H1 (cell line): ENCODE results near the gene TAS2R40. TPM values are rescaled to one million over a fixed set of nuclear protein-coding genes. Genes with fewer than 3 reads are reported as not detected.

Source experiments
- CTCF ChIA-PET: fragments of 300-600 bp; sonication (Branson Sonifier 250); formaldehyde crosslinking; loops from one replicate; lab custom pipeline; 2021; ENCODE audit not compliant: partially characterized antibody; lab: Charles Lee
- POLR2A ChIA-PET: fragments of 300-600 bp; sonication (Branson Sonifier 250); formaldehyde crosslinking; loops from one replicate; lab custom pipeline; 2021; ENCODE audit warnings: inconsistent platforms; ENCODE audit not compliant: partially characterized antibody; lab: Charles Lee
- DNase-seq, 2 experiments: peaks; one replicate each; pipeline versions ENCODE4 v3.0.0 to v3.0.0-alpha.2; 2010 to 2022; ENCODE audit warnings: low spot score in 2 of 2, low read depth in 1 of 2, mixed read lengths in 1 of 2
- FAIRE-seq: peaks from 2 replicates; lab custom pipeline; 2011; peaks lifted over from hg19 to GRCh38; lab: Jason Lieb, UNC
- H2AFZ ChIP-seq: 2 replicates; pipeline ENCODE4 v1.8.1; 2012; ENCODE audit warnings: low read length, inconsistent platforms
- H2AK5ac ChIP-seq: 2 replicates; pipeline ENCODE4 v1.6.1; 2013; ENCODE audit warnings: low read depth, low read length
- H2BK120ac ChIP-seq: replicated peaks from 2 replicates; pipeline ENCODE3; 2013; ENCODE audit warnings: low read depth, low read length, inconsistent platforms
- H2BK12ac ChIP-seq: 2 replicates; pipeline ENCODE4 v1.6.1; 2013; ENCODE audit warnings: low read depth, low read length
- H2BK15ac ChIP-seq: 2 replicates; pipeline ENCODE4 v1.6.1; 2013; ENCODE audit warnings: low read length
- H2BK20ac ChIP-seq: 2 replicates; pipeline ENCODE4 v1.6.1; 2013; ENCODE audit warnings: low read length
- H2BK5ac ChIP-seq: 2 replicates; pipeline ENCODE4 v1.6.1; 2013; ENCODE audit warnings: low read depth, low read length
- H3K14ac ChIP-seq: 2 replicates; pipeline ENCODE4 v1.6.1; 2013; ENCODE audit warnings: inconsistent platforms; ENCODE audit not compliant: insufficient read length
- H3K18ac ChIP-seq: 2 replicates; pipeline ENCODE4 v1.6.1; 2013; ENCODE audit warnings: low read length; ENCODE audit errors: extremely low read depth
- H3K23ac ChIP-seq: 2 replicates; pipeline ENCODE4 v1.6.1; 2013; ENCODE audit warnings: inconsistent platforms; ENCODE audit not compliant: insufficient read length
- H3K23me2 ChIP-seq: 2 replicates; pipeline ENCODE4 v1.6.1; 2013; ENCODE audit warnings: low read depth, low read length
- H3K27ac ChIP-seq: 2 replicates; pipeline ENCODE4 v1.6.1; 2011; ENCODE audit warnings: low read depth, low read length, inconsistent platforms
- H3K27me3 ChIP-seq, 4 experiments: replicated peaks in 1 of 4; 1 replicate in 1 of 4; 2 replicates in 3 of 4; pipeline versions ENCODE4 v1.6.1 to v1.8.1; 2011 to 2013; ENCODE audit warnings: low read length in 3 of 4, mild to moderate bottlenecking in 3 of 4, inconsistent platforms in 2 of 4, mixed read lengths in 2 of 4, moderate library complexity in 1 of 4; ENCODE audit not compliant: control insufficient read depth in 3 of 4, insufficient read depth in 3 of 4; ENCODE audit errors: extremely low read depth in 1 of 4
- H3K36me3 ChIP-seq, 4 experiments: 2 replicates each; pipeline versions ENCODE4 v1.6.1 to v1.8.1; 2011 to 2013; ENCODE audit warnings: mild to moderate bottlenecking in 4 of 4, low read length in 3 of 4, moderate library complexity in 2 of 4, control low read depth in 1 of 4, inconsistent platforms in 1 of 4; ENCODE audit not compliant: insufficient read depth in 4 of 4, control insufficient read depth in 2 of 4
- H3K4ac ChIP-seq: replicated peaks from 2 replicates; pipeline ENCODE3; 2013; ENCODE audit warnings: low read length, low read depth, mixed read lengths, inconsistent platforms; ENCODE audit not compliant: insufficient read length
- H3K4me1 ChIP-seq, 4 experiments: replicated peaks in 1 of 4; 1 replicate in 1 of 4; 2 replicates in 3 of 4; pipeline versions ENCODE4 v1.6.1 to v1.8.1; 2011 to 2013; ENCODE audit warnings: low read length in 3 of 4, inconsistent platforms in 2 of 4, mixed read lengths in 1 of 4; ENCODE audit not compliant: insufficient read depth in 4 of 4, control insufficient read depth in 3 of 4
- H3K4me2 ChIP-seq, 2 experiments: 2 replicates each; pipeline versions ENCODE4 v1.6.1 to v1.8.1; 2011 to 2013; ENCODE audit warnings: low read depth in 2 of 2, low read length in 2 of 2, control low read depth in 1 of 2, inconsistent platforms in 1 of 2, mild to moderate bottlenecking in 1 of 2; ENCODE audit not compliant: insufficient read depth in 1 of 2
- H3K4me3 ChIP-seq, 4 experiments: fragments of 200-600, 300-600 bp in 1 of 4; sonication (generic), shearing (Covaris generic), sonication (Bioruptor Twin) in 1 of 4; 2 replicates each; pipeline versions ENCODE4 v1.5.1 to v1.8.1; 2011 to 2016; ENCODE audit warnings: low read length in 4 of 4, low read depth in 3 of 4, control low read depth in 2 of 4, inconsistent platforms in 2 of 4, mild to moderate bottlenecking in 2 of 4, mixed read lengths in 1 of 4, moderate library complexity in 1 of 4; ENCODE audit not compliant: insufficient read depth in 2 of 4; ENCODE audit errors: extremely low read depth in 1 of 4
- H3K56ac ChIP-seq: replicated peaks from 2 replicates; pipeline ENCODE3; 2013; ENCODE audit warnings: low read depth, mild to moderate bottlenecking, mixed read lengths, low read length, inconsistent platforms; ENCODE audit not compliant: insufficient read length
- H3K79me1 ChIP-seq: 2 replicates; pipeline ENCODE4 v1.6.1; 2013; ENCODE audit warnings: low read depth, low read length, control low read depth
- H3K79me2 ChIP-seq, 2 experiments: 2 replicates each; pipeline versions ENCODE4 v1.6.1 to v1.8.1; 2012 to 2013; ENCODE audit warnings: low read length in 2 of 2, mild to moderate bottlenecking in 2 of 2, inconsistent platforms in 1 of 2; ENCODE audit not compliant: insufficient read depth in 2 of 2, control insufficient read depth in 1 of 2
- H3K9ac ChIP-seq, 4 experiments: replicated peaks in 1 of 4; 1 replicate in 1 of 4; 2 replicates in 3 of 4; pipeline versions ENCODE4 v1.6.1 to v1.8.1; 2011 to 2013; ENCODE audit warnings: low read depth in 3 of 4, low read length in 3 of 4, control low read depth in 2 of 4, mild to moderate bottlenecking in 2 of 4, moderate library complexity in 2 of 4, inconsistent platforms in 1 of 4; ENCODE audit errors: extremely low read depth in 1 of 4
- H3K9me3 ChIP-seq, 2 experiments: 2 replicates each; pipeline versions ENCODE4 v1.6.1 to v1.8.1; 2012 to 2013; ENCODE audit warnings: mild to moderate bottlenecking in 2 of 2, moderate library complexity in 2 of 2, control low read depth in 1 of 2, inconsistent platforms in 1 of 2, low read depth in 1 of 2, low read length in 1 of 2, mixed read lengths in 1 of 2; ENCODE audit not compliant: insufficient read depth in 2 of 2
- H4K20me1 ChIP-seq, 2 experiments: replicated peaks in 1 of 2; 2 replicates each; pipeline versions ENCODE3 to v1.8.1; 2011 to 2013; ENCODE audit warnings: inconsistent platforms in 2 of 2, low read length in 2 of 2, mild to moderate bottlenecking in 1 of 2; ENCODE audit not compliant: insufficient read depth in 2 of 2, control insufficient read depth in 1 of 2
- H4K5ac ChIP-seq: 2 replicates; pipeline ENCODE4 v1.6.1; 2013; ENCODE audit warnings: low read length, low read depth, mixed read lengths, inconsistent platforms; ENCODE audit not compliant: insufficient read length
- H4K8ac ChIP-seq: 2 replicates; pipeline ENCODE4 v1.8.0; 2013; ENCODE audit warnings: mild to moderate bottlenecking, moderate library complexity, low read length, inconsistent platforms; ENCODE audit not compliant: insufficient read depth; ENCODE audit errors: extremely low read depth
- H4K91ac ChIP-seq: replicated peaks from 2 replicates; pipeline ENCODE3; 2013; ENCODE audit warnings: low read length, mixed read lengths, inconsistent platforms; ENCODE audit not compliant: insufficient read length
- CTCF ChIP-seq, 3 experiments: IDR thresholded peaks; 1 replicate in 2 of 3; 2 replicates in 1 of 3; pipeline versions ENCODE4 v1.5.1 to v1.6.1; 2011; ENCODE audit warnings: low read length in 3 of 3, mild to moderate bottlenecking in 3 of 3, inconsistent platforms in 2 of 3, low read depth in 1 of 3, moderate library complexity in 1 of 3; ENCODE audit not compliant: insufficient read depth in 1 of 3; ENCODE audit errors: control extremely low read depth in 1 of 3
- RAD21 ChIP-seq, 2 experiments: IDR thresholded peaks in 1 of 2; conservative IDR thresholded peaks in 1 of 2; 2 replicates each; pipeline ENCODE4 v1.6.1; 2011; ENCODE audit warnings: low read depth in 2 of 2, low read length in 2 of 2, improper control_type of control experiment in 1 of 2, inconsistent platforms in 1 of 2, mild to moderate bottlenecking in 1 of 2, moderate library complexity in 1 of 2
- SIN3A ChIP-seq, 2 experiments: IDR thresholded peaks in 1 of 2; conservative IDR thresholded peaks in 1 of 2; 2 replicates each; pipeline ENCODE4 v1.6.1; 2011 to 2012; ENCODE audit warnings: low read length in 2 of 2, improper control_type of control experiment in 1 of 2, low read depth in 1 of 2, mild to moderate bottlenecking in 1 of 2
- WGBS, 2 experiments: shearing (Covaris generic) in 1 of 2; methylation state at CpG; one replicate each; pipeline versions ENCODE4 v1.1.6 to v1.1.7; 2013 to 2015; ENCODE audit warnings: low lambda C conversion rate in 2 of 2, mixed read lengths in 2 of 2, inconsistent platforms in 1 of 2, low coverage in 1 of 2, missing lambda C conversion rate in 1 of 2; ENCODE audit not compliant: insufficient replicate concordance in 2 of 2, insufficient coverage in 1 of 2, insufficient read length in 1 of 2; ENCODE audit errors: extremely low coverage in 1 of 2, missing lambda C conversion rate in 1 of 2; 5-methylcytosine and 5-hydroxymethylcytosine counted together
- polyA plus RNA-seq, 7 experiments: library from polyadenylated mRNA; depleted of rRNA in 3 of 7; stranded (reverse) in 5 of 7; unstranded in 2 of 7; fragments of >200 nt in 5 of 7; fragments of 200-250 nt in 2 of 7; gene quantifications; 1 replicate in 5 of 7; 2 replicates in 1 of 7; 4 replicates in 1 of 7; pipeline versions ENCODE4 v1.2.1 to v1.2.3, GENCODE V29; 2011 to 2013; ENCODE audit warnings: missing spikeins in 2 of 7, mixed read lengths in 2 of 7
- total RNA-seq: library from RNA; stranded (reverse); fragmentation: NEBNext Ultra II Directional; extraction: Animal tissue kit (Norgen Biotek cat#: 25700); gene quantifications from 2 replicates; pipeline ENCODE4 v1.2.1, GENCODE V29; 2021

TAS2R40 gene
- total and polyA plus RNA-seq, 2 of the 8 experiments (the other 6 are each of a cell fraction or from before 2014, with no cell fraction given) = not detected

DNA sequence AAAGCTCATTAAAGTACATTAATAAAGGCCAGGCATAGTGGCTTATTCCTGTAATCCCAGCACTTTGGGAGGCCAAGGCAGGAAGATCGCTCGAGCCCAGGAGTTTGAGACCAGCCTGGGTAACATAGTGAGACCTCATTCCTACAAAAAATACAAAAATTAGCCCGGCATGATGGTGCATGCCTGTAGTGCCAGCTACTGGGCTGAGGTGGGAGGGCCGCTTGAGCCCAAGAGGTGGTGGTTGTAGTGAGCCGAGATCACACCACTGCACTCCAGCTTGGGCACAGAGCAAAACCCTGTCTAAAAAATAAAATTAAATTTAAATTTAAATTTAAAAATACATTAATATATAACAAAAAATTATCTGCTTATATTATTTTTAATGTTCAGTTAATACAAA, 45.7 kb upstream of the TAS2R40 start:
- no peak overlapping the region for H2BK120ac ChIP-seq
- H3K79me1 ChIP-seq = no peaks in the 10 kb centered on the region
- H2BK12ac ChIP-seq = no peak overlapping the region
- no peaks in the 10 kb centered on the region for H3K79me2 ChIP-seq
- WGBS, 2 experiments = 80% methylated on average over 5 of the region's 5 CpGs; no CpG with 5 or more reads in 1 of the 2 experiments
- no peak overlapping the region for H2AFZ ChIP-seq
- no peaks in the 10 kb centered on the region; the same call in 1 of the 2 replicates for H3K23me2 ChIP-seq
- DNase-seq = no peak
- H3K18ac ChIP-seq = no peak overlapping the region
- no peaks in the 10 kb centered on the region for H3K27me3 ChIP-seq
- H3K14ac ChIP-seq = no peak overlapping the region
- H3K9ac ChIP-seq = no peak overlapping the region
- no peaks in the 10 kb centered on the region for H3K4me1 ChIP-seq
- no peak overlapping the region for H3K4me2 ChIP-seq
- POLR2A ChIA-PET = no interaction called here
- no peak overlapping the region for H4K91ac ChIP-seq
- H3K4ac ChIP-seq = no peak overlapping the region
- no peak overlapping the region for H3K4me3 ChIP-seq
- H2AK5ac ChIP-seq = no peak overlapping the region
- no peak for TF ChIP-seq SIN3A (conservative IDR thresholded peaks at IDR 0.05 in 1 of 2, IDR thresholded peaks at IDR 0.05 in 1 of 2; ENCODE audit: low read depth in 1 of 2, low read length in 2 of 2)
- TF ChIP-seq RAD21 (IDR thresholded peaks at IDR 0.05 in 1 of 2, conservative IDR thresholded peaks at IDR 0.05 in 1 of 2; ENCODE audit: low read depth in 2 of 2, low read length in 2 of 2) = peak; percentile 67 to 69
- TF ChIP-seq CTCF (IDR thresholded peaks at IDR 0.05; ENCODE audit: control extremely low read depth in 1 of 3, insufficient read depth in 1 of 3, low read depth in 1 of 3, low read length in 3 of 3) = peak; percentile 40 to 65 (median 55)
- no peaks in the 10 kb centered on the region for H3K9me3 ChIP-seq
- FAIRE-seq = no peak
- no peaks in the 10 kb centered on the region for H4K20me1 ChIP-seq
- no peak overlapping the region for H2BK5ac ChIP-seq
- CTCF ChIA-PET = interaction anchor here (0.8 to 2.9 kb wide), 6 partner anchors 39 to 173 kb away, joined by 3 to 17 read pairs (median 4); no protein-coding TSS in a partner anchor
- H3K56ac ChIP-seq = no peak overlapping the region
- no peak overlapping the region for H2BK20ac ChIP-seq
- no peak overlapping the region for H2BK15ac ChIP-seq
- H3K27ac ChIP-seq = no peak overlapping the region
- no peaks in the 10 kb centered on the region for H3K36me3 ChIP-seq
- H4K8ac ChIP-seq = no peak overlapping the region
- no peak overlapping the region for H4K5ac ChIP-seq
- H3K23ac ChIP-seq = no peak overlapping the region
